DND-41 (cell line): ENCODE results near the gene CNOT11.

Experiments
- EZH2 ChIP-seq: IDR thresholded peaks from 3 replicates; pipeline ENCODE4 v1.6.1; 2012; ENCODE audit warnings: borderline replicate concordance, low read depth, mild to moderate bottlenecking, moderate library complexity, low read length, inconsistent platforms; ENCODE audit not compliant: severe bottlenecking
- TF ChIP-seq, protein P1 (sequence below): IDR thresholded peaks from 2 replicates; pipeline ENCODE4 v1.5.1; 2012; ENCODE audit warnings: borderline replicate concordance, low read length, moderate library complexity, mild to moderate bottlenecking; ENCODE audit not compliant: poor library complexity, severe bottlenecking; ENCODE audit errors: extremely low read depth

DNA sequence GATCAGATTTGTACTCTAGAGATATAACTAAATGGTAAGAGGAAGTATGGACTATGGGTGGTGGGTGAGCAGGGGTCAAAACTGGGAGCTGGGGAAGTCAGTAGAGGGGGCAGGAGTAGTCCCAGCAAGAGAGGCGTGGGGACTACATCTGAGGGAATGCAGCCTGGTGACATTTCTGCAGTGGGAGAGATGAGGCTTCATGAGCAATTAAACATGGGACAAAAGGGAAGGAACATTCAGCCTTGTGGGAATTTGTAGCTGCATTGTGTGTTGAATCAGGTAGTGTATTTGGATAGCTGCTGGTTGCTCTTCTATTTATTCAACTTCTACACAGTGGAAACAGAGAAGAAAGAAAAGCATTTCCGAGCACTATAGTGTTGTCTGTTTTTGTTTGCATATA lies 3.6 kb downstream of the CNOT11 start:
- TF ChIP-seq, protein P1, sequence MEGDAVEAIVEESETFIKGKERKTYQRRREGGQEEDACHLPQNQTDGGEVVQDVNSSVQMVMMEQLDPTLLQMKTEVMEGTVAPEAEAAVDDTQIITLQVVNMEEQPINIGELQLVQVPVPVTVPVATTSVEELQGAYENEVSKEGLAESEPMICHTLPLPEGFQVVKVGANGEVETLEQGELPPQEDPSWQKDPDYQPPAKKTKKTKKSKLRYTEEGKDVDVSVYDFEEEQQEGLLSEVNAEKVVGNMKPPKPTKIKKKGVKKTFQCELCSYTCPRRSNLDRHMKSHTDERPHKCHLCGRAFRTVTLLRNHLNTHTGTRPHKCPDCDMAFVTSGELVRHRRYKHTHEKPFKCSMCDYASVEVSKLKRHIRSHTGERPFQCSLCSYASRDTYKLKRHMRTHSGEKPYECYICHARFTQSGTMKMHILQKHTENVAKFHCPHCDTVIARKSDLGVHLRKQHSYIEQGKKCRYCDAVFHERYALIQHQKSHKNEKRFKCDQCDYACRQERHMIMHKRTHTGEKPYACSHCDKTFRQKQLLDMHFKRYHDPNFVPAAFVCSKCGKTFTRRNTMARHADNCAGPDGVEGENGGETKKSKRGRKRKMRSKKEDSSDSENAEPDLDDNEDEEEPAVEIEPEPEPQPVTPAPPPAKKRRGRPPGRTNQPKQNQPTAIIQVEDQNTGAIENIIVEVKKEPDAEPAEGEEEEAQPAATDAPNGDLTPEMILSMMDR: no peak
- TF ChIP-seq EZH2: no peak
